Large intestine (tissue), 12 donors: ENCODE results near the gene GPN3. TPM values are rescaled to one million over a fixed set of nuclear protein-coding genes. Genes with fewer than 3 reads are reported as not detected.

Source experiments
- DNase-seq, 2 donors: peaks; one replicate each; pipeline versions ENCODE4 v3.0.0 to v3.0.0-alpha.2; 2013
- H3K27ac ChIP-seq: one replicate; pipeline ENCODE4 v1.5.1; 2013; ENCODE audit warnings: low read length
- H3K27me3 ChIP-seq: 2 replicates; pipeline ENCODE4 v1.6.1; 2013; ENCODE audit warnings: low read length; ENCODE audit not compliant: control insufficient read depth, insufficient read depth
- H3K36me3 ChIP-seq: 2 replicates; pipeline ENCODE4 v1.6.1; 2013; ENCODE audit warnings: low read length; ENCODE audit not compliant: control insufficient read depth, insufficient read depth
- H3K4me1 ChIP-seq: one replicate; pipeline ENCODE4 v1.6.1; 2013; ENCODE audit warnings: low read length; ENCODE audit not compliant: control insufficient read depth, insufficient read depth
- H3K4me3 ChIP-seq: one replicate; pipeline ENCODE4 v1.5.1; 2013; ENCODE audit warnings: low read length
- H3K9me3 ChIP-seq: one replicate; pipeline ENCODE4 v1.6.1; 2013; ENCODE audit warnings: mild to moderate bottlenecking, low read depth, low read length, moderate library complexity; ENCODE audit not compliant: control insufficient read depth
- WGBS: methylation state at CpG from one replicate; pipeline ENCODE4 v1.1.5; 2013; ENCODE audit warnings: low lambda C conversion rate; ENCODE audit not compliant: insufficient coverage; 5-methylcytosine and 5-hydroxymethylcytosine counted together
- long read RNA-seq, 11 donors: transcript quantifications; one replicate each; lab custom pipeline, GENCODE V29; 2026
- polyA plus RNA-seq: library from polyadenylated mRNA; unstranded; fragments of 120-200 nt; gene quantifications from one replicate; pipeline ENCODE4 v1.2.1, GENCODE V29; 2013

The GPN3 gene
- polyA plus RNA-seq = 16.2 TPM
- long read RNA-seq, donor 1, partial matches to known transcripts = 0 of 3 reads
- long read RNA-seq, donor 1, other reads (novel, unspliced or antisense) = 0 of 3 reads
- long read RNA-seq, donor 2, transcript GPN3-201 (8 exons, 1,468 nt) = major isoform, 11 of 28 reads
- long read RNA-seq, donor 2, partial matches to known transcripts = 10 of 28 reads
- long read RNA-seq, donor 2, other reads (novel, unspliced or antisense) = 7 of 28 reads
- long read RNA-seq, donor 3 = 0 reads
- long read RNA-seq, donor 4 = 0 reads
- long read RNA-seq, donor 5, partial matches to known transcripts = 0 of 3 reads
- long read RNA-seq, donor 5, other reads (novel, unspliced or antisense) = 0 of 3 reads
- long read RNA-seq, donor 6, transcript GPN3-201 (8 exons, 1,468 nt) = major isoform, 7 of 7 reads
- long read RNA-seq, donor 6, partial matches to known transcripts = 0 of 7 reads
- long read RNA-seq, donor 6, other reads (novel, unspliced or antisense) = 0 of 7 reads
- long read RNA-seq, donor 7, partial matches to known transcripts = 0 of 3 reads
- long read RNA-seq, donor 7, other reads (novel, unspliced or antisense) = 0 of 3 reads
- long read RNA-seq, donor 8, transcript GPN3-201 (8 exons, 1,468 nt) = major isoform, 7 of 8 reads
- long read RNA-seq, donor 8, partial matches to known transcripts = 0 of 8 reads
- long read RNA-seq, donor 8, other reads (novel, unspliced or antisense) = 0 of 8 reads
- long read RNA-seq, donor 9, partial matches to known transcripts = 0 of 4 reads
- long read RNA-seq, donor 9, other reads (novel, unspliced or antisense) = 0 of 4 reads
- long read RNA-seq, donor 10, transcript GPN3-201 (8 exons, 1,468 nt) = major isoform, 12 of 12 reads
- long read RNA-seq, donor 10, partial matches to known transcripts = 0 of 12 reads
- long read RNA-seq, donor 10, other reads (novel, unspliced or antisense) = 0 of 12 reads
- long read RNA-seq, donor 11, transcript GPN3-201 (8 exons, 1,468 nt) = major isoform, 5 of 5 reads
- long read RNA-seq, donor 11, partial matches to known transcripts = 0 of 5 reads
- long read RNA-seq, donor 11, other reads (novel, unspliced or antisense) = 0 of 5 reads

GRCh38 chr12:110468214-110469048, at the start of gene GPN3, which contains the start of gene FAM216A:
Gene GPN3 (minus strand): TSS chr12:110468257. CDS start chr12:110468203, 54 bp downstream.
Gene FAM216A (plus strand): TSS chr12:110468845. CDS start chr12:110468876, 31 bp downstream.
- DNase-seq = peak; percentile 97 to 98
- Histone ChIP-seq H3K36me3 (peaks cover 7% of the 10 kb centered on the region), H3K4me3 (peak within 1 kb of the TSS; percentile 72), H3K27me3 (no peaks in the 10 kb centered on the region), H3K4me1 (no peaks in the 10 kb centered on the region), H3K27ac (peak within 1 kb of the TSS; percentile 74), H3K9me3 (no peaks in the 10 kb centered on the region)
- no CpG with 5 or more reads among the region's 78 CpGs for WGBS

GRCh38 chr12:110516995-110517394, 48.9 kb upstream of the GPN3 start:
- Histone ChIP-seq H3K4me1 (no peaks in the 10 kb centered on the region), H3K36me3 (no peaks in the 10 kb centered on the region), H3K9me3 (no peaks in the 10 kb centered on the region), H3K27ac (no peak overlapping the region), H3K27me3 (no peaks in the 10 kb centered on the region), H3K4me3 (no peak overlapping the region)
- no CpG with 5 or more reads among the region's 3 CpGs for WGBS
- no peak for DNase-seq

- no peak overlapping the region for H3K27ac ChIP-seq
- H3K4me3 ChIP-seq = no peak overlapping the region
- no CpG with 5 or more reads among the region's 1 CpG for WGBS
- DNase-seq = no peak
- no peaks in the 10 kb centered on the region for H3K9me3 ChIP-seq
- H3K36me3 ChIP-seq = no peaks in the 10 kb centered on the region
- H3K27me3 ChIP-seq = no peaks in the 10 kb centered on the region
- H3K4me1 ChIP-seq = no peaks in the 10 kb centered on the region
Observed at GRCh38 chr12:110514363-110514762, 46.3 kb upstream of the GPN3 start.

- Histone ChIP-seq H3K9me3 (no peaks in the 10 kb centered on the region), H3K4me1 (no peaks in the 10 kb centered on the region), H3K27me3 (no peaks in the 10 kb centered on the region), H3K27ac (no peak overlapping the region), H3K4me3 (no peak overlapping the region), H3K36me3 (no peaks in the 10 kb centered on the region)
- no peak for DNase-seq
- WGBS = 84% methylated on average over 3 of the region's 6 CpGs
Observed at GRCh38 chr12:110513842-110514241, 45.8 kb upstream of the GPN3 start.

GRCh38 chr12:110508071-110508586, 40.1 kb upstream of the GPN3 start:
- no peak for DNase-seq
- WGBS = no CpG with 5 or more reads among the region's 4 CpGs
- no peaks in the 10 kb centered on the region for H3K9me3 ChIP-seq
- H3K4me1 ChIP-seq = no peaks in the 10 kb centered on the region
- H3K27ac ChIP-seq = no peak overlapping the region
- H3K27me3 ChIP-seq = no peaks in the 10 kb centered on the region
- no peak overlapping the region for H3K4me3 ChIP-seq
- no peaks in the 10 kb centered on the region for H3K36me3 ChIP-seq

- Histone ChIP-seq H3K9me3 (no peaks in the 10 kb centered on the region), H3K36me3 (no peaks in the 10 kb centered on the region), H3K4me3 (no peak overlapping the region), H3K4me1 (peaks cover 3% of the 10 kb centered on the region), H3K27me3 (no peaks in the 10 kb centered on the region), H3K27ac (no peak overlapping the region)
- WGBS = 100% methylated on average over 1 of the region's 3 CpGs
- no peak for DNase-seq
Observed at GRCh38 chr12:110505332-110505731, 37.3 kb upstream of the GPN3 start.

- Histone ChIP-seq H3K4me1 (peaks cover 3% of the 10 kb centered on the region), H3K9me3 (no peaks in the 10 kb centered on the region), H3K27ac (no peak overlapping the region), H3K36me3 (no peaks in the 10 kb centered on the region), H3K4me3 (no peak overlapping the region), H3K27me3 (no peaks in the 10 kb centered on the region)
- no CpG with 5 or more reads among the region's 1 CpG for WGBS
- DNase-seq = no peak
Observed at GRCh38 chr12:110503432-110503831, 35.4 kb upstream of the GPN3 start.

GRCh38 chr12:110501752-110502738, 34.0 kb upstream of the GPN3 start, which contains the start of the genes RAD9B and VPS29:
Gene RAD9B (plus strand): TSS chr12:110502331. CDS start chr12:110502338, 7 bp downstream.
Gene VPS29 (minus strand): TSS chr12:110502111. CDS start chr12:110502051, 60 bp downstream.
- peak within 1 kb of the TSS; percentile 68 for H3K4me3 ChIP-seq
- no peaks in the 10 kb centered on the region for H3K9me3 ChIP-seq
- H3K27ac ChIP-seq = peak within 1 kb of the TSS; percentile 82
- 58% methylated on average over 3 of the region's 61 CpGs for WGBS
- peaks cover 3% of the 10 kb centered on the region for H3K4me1 ChIP-seq
- no peaks in the 10 kb centered on the region for H3K27me3 ChIP-seq
- H3K36me3 ChIP-seq = peaks cover 2% of the 10 kb centered on the region
- DNase-seq = peak; percentile 98 to 100

- Histone ChIP-seq H3K36me3 (peaks cover 2% of the 10 kb centered on the region), H3K4me3 (peak overlapping the region; percentile 68), H3K4me1 (peaks cover 3% of the 10 kb centered on the region), H3K27me3 (no peaks in the 10 kb centered on the region), H3K9me3 (no peaks in the 10 kb centered on the region), H3K27ac (peak overlapping the region; percentile 82)
- DNase-seq = peak in 1 of 2 donors; percentile 26
- WGBS = no CpG with 5 or more reads among the region's 17 CpGs
Observed at GRCh38 chr12:110501399-110501751, 33.3 kb upstream of the GPN3 start.
